ENCODE results near the gene FREM1.

Gene FREM1

DNA sequence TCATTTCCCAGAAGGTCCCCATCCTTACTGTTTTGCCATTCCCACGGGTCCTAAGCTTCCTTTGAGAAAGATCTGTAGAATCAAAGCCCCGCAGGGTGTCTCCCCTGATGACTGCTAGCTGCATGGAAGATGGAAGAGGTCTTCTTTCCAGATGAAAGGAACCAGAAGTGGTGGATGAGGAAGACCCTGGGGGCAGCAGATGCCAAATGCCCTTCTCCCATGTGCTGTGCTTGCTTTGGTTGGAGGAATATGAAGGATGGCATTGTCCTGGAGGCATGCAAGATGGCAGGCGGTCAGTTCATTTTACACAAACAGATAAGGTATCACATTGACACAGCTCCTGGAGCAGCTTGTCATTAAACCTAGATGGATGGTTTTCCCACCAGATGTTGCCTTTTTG lies 161.9 kb downstream of the FREM1 start:
- no peak for ATAC-seq
- TF ChIP-seq ZFP3 (CRISPR knock-in tag; IDR thresholded peaks at IDR 0.05) (no peak), OSR1 (CRISPR knock-in tag; IDR thresholded peaks at IDR 0.05) (no peak), TCF4 (CRISPR knock-in tag; IDR thresholded peaks at IDR 0.05; ENCODE audit: borderline replicate concordance) (no peak), SNAI2 (CRISPR knock-in tag; IDR thresholded peaks at IDR 0.05) (no peak), RARB (CRISPR knock-in tag; IDR thresholded peaks at IDR 0.05) (no peak), ESRRG (CRISPR knock-in tag; IDR thresholded peaks at IDR 0.05) (no peak)
- TF ChIP-seq, protein P1, sequence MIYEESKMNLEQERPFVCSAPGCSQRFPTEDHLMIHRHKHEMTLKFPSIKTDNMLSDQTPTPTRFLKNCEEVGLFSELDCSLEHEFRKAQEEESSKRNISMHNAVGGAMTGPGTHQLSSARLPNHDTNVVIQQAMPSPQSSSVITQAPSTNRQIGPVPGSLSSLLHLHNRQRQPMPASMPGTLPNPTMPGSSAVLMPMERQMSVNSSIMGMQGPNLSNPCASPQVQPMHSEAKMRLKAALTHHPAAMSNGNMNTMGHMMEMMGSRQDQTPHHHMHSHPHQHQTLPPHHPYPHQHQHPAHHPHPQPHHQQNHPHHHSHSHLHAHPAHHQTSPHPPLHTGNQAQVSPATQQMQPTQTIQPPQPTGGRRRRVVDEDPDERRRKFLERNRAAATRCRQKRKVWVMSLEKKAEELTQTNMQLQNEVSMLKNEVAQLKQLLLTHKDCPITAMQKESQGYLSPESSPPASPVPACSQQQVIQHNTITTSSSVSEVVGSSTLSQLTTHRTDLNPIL (CRISPR knock-in tag; IDR thresholded peaks at IDR 0.05; ENCODE audit: low read depth): no peak

DNA sequence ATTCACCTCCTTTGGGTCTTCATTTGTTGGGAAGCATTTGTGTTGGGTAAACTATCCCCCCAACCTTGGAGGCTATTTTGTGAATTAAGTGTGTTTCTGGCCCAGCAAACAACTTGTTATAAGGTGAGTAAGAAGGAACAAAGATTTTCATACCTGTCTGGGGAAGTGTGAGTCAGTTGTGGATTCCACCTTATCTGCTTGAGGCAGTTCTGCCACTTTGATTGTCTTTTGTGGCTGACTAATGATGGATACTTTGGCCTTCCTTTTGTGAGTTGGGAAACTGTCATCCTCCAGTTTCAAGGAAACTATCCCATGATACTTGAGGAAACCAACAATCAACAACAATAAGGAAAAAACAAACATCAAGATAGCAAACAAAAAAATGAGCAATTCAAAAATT lies 163.1 kb downstream of the FREM1 start:
- TF ChIP-seq ZNF565 (CRISPR knock-in tag; conservative IDR thresholded peaks at IDR 0.05; ENCODE audit: low read depth) (no peak), ARNTL (CRISPR knock-in tag; IDR thresholded peaks at IDR 0.05; ENCODE audit: borderline replicate concordance, low read depth) (no peak), OSR1 (CRISPR knock-in tag; IDR thresholded peaks at IDR 0.05) (no peak), ZC3H10 (CRISPR knock-in tag; IDR thresholded peaks at IDR 0.05) (no peak), BACH2 (CRISPR knock-in tag; IDR thresholded peaks at IDR 0.05; ENCODE audit: borderline replicate concordance) (no peak), PPARA (CRISPR knock-in tag; IDR thresholded peaks at IDR 0.05; ENCODE audit: borderline replicate concordance) (no peak), ZFP3 (CRISPR knock-in tag; IDR thresholded peaks at IDR 0.05) (no peak), CSDC2 (CRISPR knock-in tag; IDR thresholded peaks at IDR 0.05) (no peak)
- TF ChIP-seq, protein P2, sequence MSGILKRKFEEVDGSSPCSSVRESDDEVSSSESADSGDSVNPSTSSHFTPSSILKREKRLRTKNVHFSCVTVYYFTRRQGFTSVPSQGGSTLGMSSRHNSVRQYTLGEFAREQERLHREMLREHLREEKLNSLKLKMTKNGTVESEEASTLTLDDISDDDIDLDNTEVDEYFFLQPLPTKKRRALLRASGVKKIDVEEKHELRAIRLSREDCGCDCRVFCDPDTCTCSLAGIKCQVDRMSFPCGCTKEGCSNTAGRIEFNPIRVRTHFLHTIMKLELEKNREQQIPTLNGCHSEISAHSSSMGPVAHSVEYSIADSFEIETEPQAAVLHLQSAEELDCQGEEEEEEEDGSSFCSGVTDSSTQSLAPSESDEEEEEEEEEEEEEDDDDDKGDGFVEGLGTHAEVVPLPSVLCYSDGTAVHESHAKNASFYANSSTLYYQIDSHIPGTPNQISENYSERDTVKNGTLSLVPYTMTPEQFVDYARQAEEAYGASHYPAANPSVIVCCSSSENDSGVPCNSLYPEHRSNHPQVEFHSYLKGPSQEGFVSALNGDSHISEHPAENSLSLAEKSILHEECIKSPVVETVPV (CRISPR knock-in tag; IDR thresholded peaks at IDR 0.05): no peak
- TF ChIP-seq, protein P1 (CRISPR knock-in tag; IDR thresholded peaks at IDR 0.05; ENCODE audit: low read depth): no peak
- TF ChIP-seq, protein P3, sequence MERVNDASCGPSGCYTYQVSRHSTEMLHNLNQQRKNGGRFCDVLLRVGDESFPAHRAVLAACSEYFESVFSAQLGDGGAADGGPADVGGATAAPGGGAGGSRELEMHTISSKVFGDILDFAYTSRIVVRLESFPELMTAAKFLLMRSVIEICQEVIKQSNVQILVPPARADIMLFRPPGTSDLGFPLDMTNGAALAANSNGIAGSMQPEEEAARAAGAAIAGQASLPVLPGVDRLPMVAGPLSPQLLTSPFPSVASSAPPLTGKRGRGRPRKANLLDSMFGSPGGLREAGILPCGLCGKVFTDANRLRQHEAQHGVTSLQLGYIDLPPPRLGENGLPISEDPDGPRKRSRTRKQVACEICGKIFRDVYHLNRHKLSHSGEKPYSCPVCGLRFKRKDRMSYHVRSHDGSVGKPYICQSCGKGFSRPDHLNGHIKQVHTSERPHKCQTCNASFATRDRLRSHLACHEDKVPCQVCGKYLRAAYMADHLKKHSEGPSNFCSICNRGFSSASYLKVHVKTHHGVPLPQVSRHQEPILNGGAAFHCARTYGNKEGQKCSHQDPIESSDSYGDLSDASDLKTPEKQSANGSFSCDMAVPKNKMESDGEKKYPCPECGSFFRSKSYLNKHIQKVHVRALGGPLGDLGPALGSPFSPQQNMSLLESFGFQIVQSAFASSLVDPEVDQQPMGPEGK (CRISPR knock-in tag; IDR thresholded peaks at IDR 0.05; ENCODE audit: borderline replicate concordance): no peak
- TF ChIP-seq, protein P4, sequence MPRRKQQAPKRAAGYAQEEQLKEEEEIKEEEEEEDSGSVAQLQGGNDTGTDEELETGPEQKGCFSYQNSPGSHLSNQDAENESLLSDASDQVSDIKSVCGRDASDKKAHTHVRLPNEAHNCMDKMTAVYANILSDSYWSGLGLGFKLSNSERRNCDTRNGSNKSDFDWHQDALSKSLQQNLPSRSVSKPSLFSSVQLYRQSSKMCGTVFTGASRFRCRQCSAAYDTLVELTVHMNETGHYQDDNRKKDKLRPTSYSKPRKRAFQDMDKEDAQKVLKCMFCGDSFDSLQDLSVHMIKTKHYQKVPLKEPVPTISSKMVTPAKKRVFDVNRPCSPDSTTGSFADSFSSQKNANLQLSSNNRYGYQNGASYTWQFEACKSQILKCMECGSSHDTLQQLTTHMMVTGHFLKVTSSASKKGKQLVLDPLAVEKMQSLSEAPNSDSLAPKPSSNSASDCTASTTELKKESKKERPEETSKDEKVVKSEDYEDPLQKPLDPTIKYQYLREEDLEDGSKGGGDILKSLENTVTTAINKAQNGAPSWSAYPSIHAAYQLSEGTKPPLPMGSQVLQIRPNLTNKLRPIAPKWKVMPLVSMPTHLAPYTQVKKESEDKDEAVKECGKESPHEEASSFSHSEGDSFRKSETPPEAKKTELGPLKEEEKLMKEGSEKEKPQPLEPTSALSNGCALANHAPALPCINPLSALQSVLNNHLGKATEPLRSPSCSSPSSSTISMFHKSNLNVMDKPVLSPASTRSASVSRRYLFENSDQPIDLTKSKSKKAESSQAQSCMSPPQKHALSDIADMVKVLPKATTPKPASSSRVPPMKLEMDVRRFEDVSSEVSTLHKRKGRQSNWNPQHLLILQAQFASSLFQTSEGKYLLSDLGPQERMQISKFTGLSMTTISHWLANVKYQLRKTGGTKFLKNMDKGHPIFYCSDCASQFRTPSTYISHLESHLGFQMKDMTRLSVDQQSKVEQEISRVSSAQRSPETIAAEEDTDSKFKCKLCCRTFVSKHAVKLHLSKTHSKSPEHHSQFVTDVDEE (CRISPR knock-in tag; IDR thresholded peaks at IDR 0.05): no peak
- ATAC-seq: no peak

DNA sequence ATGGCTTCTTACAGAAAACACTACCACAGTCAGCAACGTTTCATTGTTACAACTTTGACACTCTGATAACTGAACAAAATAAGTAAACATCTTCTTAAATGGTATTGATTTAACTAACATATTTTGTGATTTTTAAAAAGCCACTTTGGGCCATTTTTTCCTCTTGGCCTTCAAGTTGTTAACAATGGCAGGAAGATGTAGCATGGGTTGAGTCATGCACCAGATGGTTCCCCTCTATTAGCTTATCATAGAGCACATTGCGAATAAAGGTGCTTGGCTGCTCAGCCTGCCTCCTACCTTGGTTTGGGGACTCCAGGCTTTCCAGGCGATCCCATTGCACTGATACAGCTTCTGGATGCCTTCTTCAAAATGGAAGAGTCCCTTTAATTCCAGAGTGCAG lies 163.6 kb downstream of the FREM1 start:
- no peak for ATAC-seq
- TF ChIP-seq ISL1 (CRISPR knock-in tag; IDR thresholded peaks at IDR 0.05) (no peak), ZNF565 (CRISPR knock-in tag; conservative IDR thresholded peaks at IDR 0.05; ENCODE audit: low read depth) (no peak)
- TF ChIP-seq, protein P5, sequence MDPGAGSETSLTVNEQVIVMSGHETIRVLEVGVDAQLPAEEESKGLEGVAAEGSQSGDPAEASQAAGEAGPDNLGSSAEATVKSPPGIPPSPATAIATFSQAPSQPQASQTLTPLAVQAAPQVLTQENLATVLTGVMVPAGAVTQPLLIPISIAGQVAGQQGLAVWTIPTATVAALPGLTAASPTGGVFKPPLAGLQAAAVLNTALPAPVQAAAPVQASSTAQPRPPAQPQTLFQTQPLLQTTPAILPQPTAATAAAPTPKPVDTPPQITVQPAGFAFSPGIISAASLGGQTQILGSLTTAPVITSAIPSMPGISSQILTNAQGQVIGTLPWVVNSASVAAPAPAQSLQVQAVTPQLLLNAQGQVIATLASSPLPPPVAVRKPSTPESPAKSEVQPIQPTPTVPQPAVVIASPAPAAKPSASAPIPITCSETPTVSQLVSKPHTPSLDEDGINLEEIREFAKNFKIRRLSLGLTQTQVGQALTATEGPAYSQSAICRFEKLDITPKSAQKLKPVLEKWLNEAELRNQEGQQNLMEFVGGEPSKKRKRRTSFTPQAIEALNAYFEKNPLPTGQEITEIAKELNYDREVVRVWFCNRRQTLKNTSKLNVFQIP (CRISPR knock-in tag; IDR thresholded peaks at IDR 0.05; ENCODE audit: borderline replicate concordance, low read depth): no peak
- TF ChIP-seq, protein P1 (CRISPR knock-in tag; IDR thresholded peaks at IDR 0.05; ENCODE audit: low read depth): no peak

All from SK-N-SH treated with all-trans-retinoic acid at 6 μM for 48 hours (cell line).